HL-60/S4 treated with phorbol 12-myristate 13-acetate at 8.2 ng/mL for 4 days and 3 days (cell line): ENCODE results near the gene GRAMD1B.

ENCODE experiments used
- in situ Hi-C: fragments of 300-500 bp; cut with MboI; formaldehyde crosslinking; loops from 2 replicates; pipeline ENCODE4 v1.15.0; 2022; ENCODE audit warnings: low sequenced_read_pairs

GRAMD1B gene

DNA sequence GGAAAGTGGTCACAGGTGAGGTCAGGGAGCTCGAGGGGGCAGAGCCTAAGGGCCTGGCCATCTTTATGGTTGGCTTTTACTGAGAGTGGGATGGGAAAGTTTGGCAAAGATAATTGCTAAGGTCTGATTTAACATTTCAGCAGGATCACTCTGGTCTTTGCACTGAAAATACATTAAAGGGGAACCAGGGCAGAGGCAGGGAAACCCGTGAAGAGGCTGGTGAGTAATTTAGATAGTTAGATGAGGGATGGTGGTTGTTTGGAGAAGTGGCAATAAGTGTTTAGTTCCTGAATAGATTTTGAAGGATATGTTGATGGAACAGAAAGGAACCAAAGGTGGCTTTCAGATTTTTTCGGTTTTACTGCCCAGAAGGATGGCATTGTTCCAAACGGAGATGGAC is 173.6 kb downstream of the GRAMD1B start:
- in situ Hi-C loops, result no loop called here

DNA sequence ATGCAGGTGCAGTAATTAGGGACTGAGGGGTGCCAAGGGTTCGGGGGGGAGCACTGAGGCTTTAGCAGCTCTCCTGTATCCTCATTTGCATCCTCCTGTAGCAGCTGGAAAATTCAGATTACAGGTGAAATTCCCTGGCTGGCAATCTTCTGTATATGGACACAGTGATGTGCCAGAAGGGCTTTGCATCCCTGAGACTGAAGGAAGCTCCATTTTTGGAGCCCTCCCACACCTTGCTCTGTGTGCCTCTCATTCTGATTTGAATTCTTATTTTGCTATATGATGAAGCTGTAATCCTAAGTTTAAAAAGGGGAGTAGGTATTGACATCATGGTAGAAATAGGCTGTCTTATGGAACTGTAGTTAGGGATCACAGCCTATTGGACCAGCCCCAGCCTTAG is 177.7 kb downstream of the GRAMD1B start:
- in situ Hi-C loops, result no loop called here

GRCh38 chr11:123608371-123608770 is 178.3 kb downstream of the GRAMD1B start:
- in situ Hi-C loops, result no loop called here

DNA sequence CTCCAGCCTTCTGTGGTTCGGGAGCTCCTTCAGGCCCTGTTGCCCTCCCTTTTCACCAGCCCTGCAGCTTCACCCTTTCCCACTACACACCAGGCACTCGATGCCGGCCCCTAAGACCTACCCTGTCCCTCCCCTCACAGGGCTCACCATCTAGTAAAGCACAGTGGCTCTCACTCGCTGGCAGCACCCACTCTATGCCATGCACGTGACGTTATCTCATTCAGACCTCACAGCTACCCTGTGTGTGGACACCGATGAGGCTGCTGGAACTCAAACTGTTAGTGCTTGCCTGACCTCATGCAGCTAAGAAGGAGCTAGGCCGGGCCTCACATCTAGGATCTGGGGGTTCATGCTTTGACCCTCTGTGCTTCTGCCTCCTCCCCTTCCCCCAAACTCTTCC is 178.9 kb downstream of the GRAMD1B start:
- in situ Hi-C loops, result no loop called here

DNA sequence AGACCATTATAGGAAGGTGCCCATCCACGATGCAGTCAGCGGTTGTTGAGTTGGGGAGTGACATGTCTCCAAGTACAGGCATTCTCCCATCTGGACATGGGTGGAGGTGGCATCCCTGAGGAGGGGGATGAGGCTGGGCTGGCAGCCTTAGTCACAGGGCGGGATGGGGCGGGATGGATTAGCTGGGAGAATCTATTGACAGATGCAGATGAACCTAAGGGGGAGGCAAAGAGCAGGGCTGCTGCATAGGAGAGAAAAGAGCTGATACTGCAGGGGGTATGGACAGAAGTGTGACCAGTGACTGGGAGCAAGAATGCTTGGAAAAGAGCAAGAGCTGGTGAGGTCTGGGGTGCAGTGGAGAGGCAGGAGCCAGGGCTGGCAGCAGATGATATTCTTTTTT is 181.6 kb downstream of the GRAMD1B start:
- in situ Hi-C loops, result no loop called here

DNA sequence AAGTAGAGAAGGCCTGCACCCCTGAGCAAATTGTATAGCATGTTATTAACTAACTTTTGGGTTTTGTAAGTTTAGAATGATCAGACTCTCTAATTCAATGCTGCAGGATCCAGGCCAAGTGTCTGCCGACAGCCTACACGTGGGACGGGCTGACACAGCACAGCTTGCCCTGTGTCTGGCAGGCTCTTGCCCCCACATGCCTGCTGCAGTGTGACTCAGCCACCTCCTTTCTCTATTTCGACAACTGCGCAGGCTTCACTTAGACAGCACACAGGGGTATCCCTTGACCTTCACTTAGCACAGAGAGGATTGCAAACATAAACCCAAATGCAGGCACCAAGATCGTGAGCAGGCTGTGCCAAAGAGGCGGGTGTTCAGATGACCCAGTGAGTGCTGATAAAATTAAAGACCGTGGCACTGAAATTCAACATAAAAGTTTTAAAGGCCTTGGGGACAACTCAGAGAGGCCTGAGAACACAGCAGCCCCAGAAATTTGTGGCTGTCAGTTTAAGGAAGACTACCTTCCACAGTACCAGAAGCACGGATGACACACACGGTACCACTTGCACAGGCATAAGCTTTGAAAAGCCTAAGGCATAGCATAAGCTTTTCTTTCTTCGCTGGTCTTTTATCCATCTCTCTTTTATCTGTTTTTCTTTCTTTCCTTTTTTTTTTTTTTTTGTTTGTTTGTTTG is 186.6 kb downstream of the GRAMD1B start:
- in situ Hi-C loops, result no loop called here

DNA sequence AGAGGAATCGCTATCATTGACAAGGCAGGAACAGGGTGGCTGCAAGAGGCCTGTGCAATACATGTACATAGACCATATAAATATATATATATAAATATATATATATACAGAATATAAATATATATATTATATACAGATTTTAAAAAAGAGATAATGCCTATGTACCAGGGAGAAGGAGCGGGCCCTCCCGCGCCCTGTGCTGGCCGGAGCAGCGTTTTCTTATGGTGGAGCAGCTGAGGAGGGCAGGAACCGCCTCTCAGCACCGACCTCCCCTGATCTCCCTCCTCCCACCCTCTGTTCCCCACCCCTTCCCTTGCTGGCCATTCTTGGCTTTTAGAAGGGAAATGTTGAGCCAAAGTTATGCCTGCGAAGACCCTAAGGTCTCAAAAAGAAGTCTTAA is 192.5 kb downstream of the GRAMD1B start:
- in situ Hi-C loops, result no loop called here

- in situ Hi-C loops, result no loop called here
Measured at GRCh38 chr11:123624974-123625373, 194.9 kb downstream of the GRAMD1B start.

DNA sequence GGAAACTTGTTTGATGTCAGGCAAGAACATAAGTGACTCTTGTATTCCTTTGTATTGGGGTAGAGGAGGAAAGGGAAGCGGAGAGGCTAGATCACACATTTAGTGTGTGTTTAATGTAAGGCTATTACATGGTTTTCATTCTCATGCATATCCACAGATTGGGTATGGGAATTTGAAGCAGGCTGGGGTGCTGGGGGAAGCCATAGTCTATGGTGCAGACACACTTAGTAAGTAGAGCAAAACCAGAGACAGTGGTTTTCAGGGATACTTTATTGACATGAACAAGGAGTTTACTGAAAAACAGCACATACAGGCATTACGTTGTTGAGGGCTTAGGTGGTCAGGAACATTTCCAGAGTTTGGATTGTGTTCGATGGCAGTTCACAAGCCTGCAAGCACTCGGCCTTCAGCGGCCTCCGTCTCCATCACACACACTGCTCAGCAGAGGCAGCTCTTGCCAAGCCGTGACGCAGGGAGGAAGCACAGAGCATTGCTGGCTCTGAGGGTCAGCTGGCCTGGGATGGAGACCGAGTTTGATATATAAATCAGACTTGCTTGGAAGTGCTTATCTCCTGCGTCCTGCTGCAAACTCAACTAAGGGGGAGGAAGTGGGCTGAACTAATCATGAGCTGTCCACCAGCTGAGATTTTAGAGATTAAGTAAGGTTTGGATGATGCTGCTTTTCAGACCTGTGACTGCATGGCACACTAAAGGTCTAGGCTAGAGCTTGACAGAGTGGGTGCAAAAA is 199.0 kb downstream of the GRAMD1B start:
- in situ Hi-C loops, result no loop called here

DNA sequence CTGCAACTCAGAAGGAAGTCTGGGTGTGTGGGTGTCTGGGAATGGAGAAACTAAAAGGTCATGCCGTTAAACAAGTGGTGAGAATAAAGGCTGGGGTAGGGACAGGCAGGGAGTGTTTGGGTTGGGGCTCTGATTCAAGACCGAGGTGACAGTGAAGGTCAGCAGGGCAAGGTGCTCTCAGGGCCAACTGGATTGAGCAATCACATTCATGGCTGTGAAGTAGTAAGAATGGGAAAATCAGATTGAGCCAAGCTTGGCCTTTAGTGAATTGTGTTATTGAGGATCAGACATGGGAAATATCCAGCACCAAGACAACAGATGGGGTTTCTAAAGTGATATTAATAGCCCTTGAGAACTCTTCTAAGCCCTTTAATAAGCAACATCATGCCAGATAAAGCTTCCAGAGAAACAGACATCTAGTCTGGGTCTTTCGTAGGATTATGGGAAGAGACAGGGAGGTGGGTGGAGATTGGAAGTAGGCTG is 200.1 kb downstream of the GRAMD1B start:
- in situ Hi-C loops, result no loop called here

- in situ Hi-C loops, result no loop called here
Measured at GRCh38 chr11:123640029-123640428, 210.0 kb downstream of the GRAMD1B start.

DNA sequence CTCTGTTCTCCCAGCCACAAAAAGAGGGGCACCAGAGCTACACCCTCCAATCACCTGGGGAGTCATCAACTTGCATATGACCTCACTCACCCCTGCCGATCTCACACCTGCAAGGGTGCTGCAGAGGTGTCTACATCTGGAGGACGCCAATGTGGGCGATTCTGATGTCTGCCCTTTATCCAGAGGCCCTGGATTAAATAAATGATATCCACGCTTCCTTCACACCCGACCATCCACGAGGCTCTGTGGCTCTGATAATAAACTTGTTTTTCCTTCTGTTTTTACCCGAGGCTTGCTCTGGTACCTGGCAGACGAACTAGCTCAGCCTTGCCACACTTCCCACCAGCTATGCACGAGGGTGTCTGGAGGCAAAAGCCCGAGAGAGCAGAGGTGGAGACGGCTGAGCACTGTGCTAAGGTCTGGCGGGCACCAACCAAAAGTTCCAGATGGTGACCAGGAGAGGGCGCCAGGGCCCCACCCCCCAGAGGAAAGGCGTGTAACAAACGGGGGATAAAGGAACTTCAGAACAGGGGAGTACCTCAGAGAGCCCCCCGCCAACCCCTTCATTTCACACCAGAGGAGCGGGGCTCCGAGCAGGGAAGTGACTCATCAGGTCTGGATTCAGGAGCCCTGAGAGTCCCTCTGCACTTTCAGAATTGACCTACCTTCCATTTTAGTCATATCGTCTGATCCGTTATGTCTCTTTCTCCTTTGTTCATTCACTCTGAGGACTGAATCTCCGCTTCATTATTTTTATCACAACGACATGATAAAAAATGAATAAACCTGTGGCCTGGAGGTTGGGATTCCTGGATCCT is 210.8 kb downstream of the GRAMD1B start:
- in situ Hi-C loops, result no loop called here

DNA sequence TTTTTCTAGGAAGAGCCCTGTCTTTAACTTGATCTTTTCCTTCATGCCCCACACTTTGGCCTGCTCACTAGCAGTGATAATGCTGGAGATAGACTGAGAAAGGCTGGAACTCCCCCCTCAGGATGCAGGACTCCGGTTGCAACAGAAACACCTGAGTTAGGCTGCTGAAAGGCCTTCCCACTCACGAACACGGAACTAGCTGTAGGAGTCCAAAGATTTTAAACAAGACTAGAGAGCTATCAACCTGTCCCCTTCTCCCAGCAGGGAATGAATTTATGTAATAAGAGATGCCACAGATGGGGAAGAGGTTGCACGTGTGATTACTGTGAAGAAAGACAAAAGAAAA is 211.4 kb downstream of the GRAMD1B start:
- in situ Hi-C loops, result no loop called here

- in situ Hi-C loops, result no loop called here
Measured at GRCh38 chr11:123642435-123642834, 212.4 kb downstream of the GRAMD1B start.

- in situ Hi-C loops, result no loop called here
Measured at GRCh38 chr11:123645286-123645975, 215.4 kb downstream of the GRAMD1B start.

DNA sequence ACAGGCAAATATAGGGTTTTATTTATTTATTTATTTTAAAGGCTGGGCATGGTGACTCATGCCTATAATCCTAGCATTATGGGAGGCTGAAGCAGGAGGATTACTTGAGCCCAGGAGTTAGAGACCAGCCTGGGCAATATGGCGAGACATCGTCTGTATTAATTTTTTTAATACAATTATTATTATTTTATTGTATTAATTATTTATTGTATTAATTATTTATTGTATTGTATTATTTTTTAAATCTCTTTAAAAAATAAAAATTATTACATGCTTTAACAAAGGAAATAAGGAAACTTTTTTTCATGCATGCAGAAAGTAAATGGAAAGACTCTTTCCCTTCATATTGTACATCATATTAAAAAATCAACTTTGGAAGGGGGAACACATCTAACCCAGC is 220.8 kb downstream of the GRAMD1B start:
- in situ Hi-C loops, result no loop called here

DNA sequence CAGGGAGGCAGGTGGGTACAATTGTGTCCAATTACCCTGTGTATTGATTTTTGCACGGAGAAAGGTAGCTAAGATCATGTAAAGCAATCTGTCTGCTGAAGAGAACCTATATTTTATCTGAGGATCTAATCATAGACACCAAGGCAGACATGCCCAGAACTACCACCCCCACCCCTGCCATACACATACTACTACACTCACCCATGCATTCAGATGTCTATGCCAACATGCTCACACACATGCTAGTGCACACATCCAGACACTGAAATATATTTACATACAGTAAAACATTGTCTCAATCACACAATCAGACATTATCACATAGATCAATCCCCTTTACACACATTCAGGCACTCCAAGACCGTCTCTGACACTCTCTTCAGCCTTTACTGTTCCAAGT is 222.5 kb downstream of the GRAMD1B start:
- in situ Hi-C loops, result no loop called here

DNA sequence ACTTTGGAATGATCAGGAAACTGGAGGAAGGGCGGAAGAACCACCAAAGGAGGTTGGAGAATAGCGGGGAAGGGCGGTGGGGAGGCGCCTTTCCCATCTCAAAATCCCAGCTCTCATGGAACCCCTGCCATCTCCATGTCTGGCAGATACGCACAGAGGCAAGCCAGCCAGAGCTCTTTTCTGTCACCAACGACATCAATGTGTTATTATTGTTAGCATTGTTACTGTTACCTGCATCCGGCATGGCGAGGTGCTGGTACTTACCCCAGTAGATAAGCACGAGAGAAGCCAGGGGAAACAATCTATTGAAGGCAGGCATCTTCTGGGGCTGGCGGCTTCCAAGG is 223.4 kb downstream of the GRAMD1B start:
- in situ Hi-C loops, result no loop called here

GRCh38 chr11:123653827-123654565 is 223.9 kb downstream of the GRAMD1B start:
- in situ Hi-C loops, result no loop called here

- in situ Hi-C loops, result no loop called here
Measured at GRCh38 chr11:123654566-123655081, 224.6 kb downstream of the GRAMD1B start, which contains the start of gene SCN3B. Gene SCN3B (minus strand): TSS chr11:123654624. CDS start chr11:123653801, 823 bp downstream.
